Transverse colon (tissue), 4 donors: ENCODE measurements around the gene IDUA. TPM values are rescaled to one million over a fixed set of nuclear protein-coding genes. Genes with fewer than 3 reads are reported as not detected.

Source experiments
- DNase-seq: peaks from one replicate; pipeline ENCODE4 v3.0.0-alpha.2; 2019
- H3K27ac ChIP-seq, 4 donors: fragments of 200-600 bp; sonication (generic); 2 replicates each; pipeline ENCODE4 v1.5.1; 2016 to 2018; ENCODE audit warnings: inconsistent platforms in 4 of 4
- H3K27me3 ChIP-seq: fragments of 200-600 bp; sonication (generic); 2 replicates; pipeline ENCODE4 v1.5.1; 2017; ENCODE audit warnings: inconsistent platforms
- H3K36me3 ChIP-seq, 4 donors: fragments of 200-600 bp; sonication (generic); 2 replicates each; pipeline ENCODE4 v1.5.1; 2017 to 2019; ENCODE audit warnings: inconsistent platforms in 4 of 4
- H3K4me1 ChIP-seq, 4 donors: fragments of 200-600 bp; sonication (generic); 2 replicates each; pipeline ENCODE4 v1.5.1; 2017 to 2020; ENCODE audit warnings: inconsistent platforms in 4 of 4
- H3K4me3 ChIP-seq, 4 donors: fragments of 200-600 bp; sonication (generic); 1 replicate in 1 of 4; 2 replicates in 3 of 4; pipeline versions ENCODE4 v1.5.1 to v1.6.1; 2017 to 2019; ENCODE audit warnings: inconsistent platforms in 4 of 4
- H3K9me3 ChIP-seq, 2 donors: fragments of 200-600 bp; sonication (generic); 2 replicates each; pipeline ENCODE4 v1.5.1; 2017 to 2019; ENCODE audit warnings: inconsistent platforms in 2 of 2
- CTCF ChIP-seq, 5 experiments: fragments of 200-600 bp in 3 of 5; fragments of 450-650 bp in 2 of 5; sonication (generic) in 3 of 5; IDR thresholded peaks; 1 replicate in 2 of 5; 2 replicates in 3 of 5; pipeline ENCODE4 v1.5.1; 2016 to 2017; ENCODE audit warnings: antibody characterized with exemption in 5 of 5, inconsistent platforms in 3 of 5, mild to moderate bottlenecking in 2 of 5, moderate library complexity in 1 of 5
- EP300 ChIP-seq: sonication (generic); formaldehyde crosslinking; IDR thresholded peaks from one replicate; pipeline ENCODE4 v1.6.1; 2017; ENCODE audit warnings: antibody characterized with exemption, low read depth
- POLR2A ChIP-seq: fragments of 450-650 bp; IDR thresholded peaks from one replicate; pipeline ENCODE4 v1.6.1; 2016; ENCODE audit warnings: antibody characterized with exemption, mild to moderate bottlenecking, moderate library complexity
- POLR2AphosphoS5 ChIP-seq, 3 donors: sonication (generic); formaldehyde crosslinking; IDR thresholded peaks; one replicate each; pipeline ENCODE4 v1.6.1; 2016; ENCODE audit warnings: antibody characterized with exemption in 3 of 3
- WGBS, 2 donors: methylation state at CpG; one replicate each; pipeline ENCODE4 v1.1.5; 2018; ENCODE audit warnings: low coverage in 1 of 2; 5-methylcytosine and 5-hydroxymethylcytosine counted together
- in situ Hi-C, 4 donors: fragments of 200-750 bp; cut with MboI; loops; one replicate each; pipeline versions ENCODE4 v1.15.0 to v1.15.1; 2017; ENCODE audit warnings: low sequenced_read_pairs in 3 of 4, low pct_ligation_motif_present in 1 of 4, low pct_unique_long_range_greater_than_20kb in 1 of 4
- intact Hi-C: fragments of 100-400 bp; cut with DNase I; formaldehyde crosslinking; loops from one replicate; pipeline ENCODE4 v1.15.1; 2023; ENCODE audit warnings: low total_unique reads
- total RNA-seq, 4 donors: library from RNA; depleted of rRNA; stranded (reverse); fragments of >200 nt; gene quantifications; one replicate each; pipeline ENCODE4 v1.1.0, GENCODE V29; 2016

The IDUA gene
- total RNA-seq, 4 donors from 2014 or later = 25.9 to 78.6 (median 40.4) TPM

DNA sequence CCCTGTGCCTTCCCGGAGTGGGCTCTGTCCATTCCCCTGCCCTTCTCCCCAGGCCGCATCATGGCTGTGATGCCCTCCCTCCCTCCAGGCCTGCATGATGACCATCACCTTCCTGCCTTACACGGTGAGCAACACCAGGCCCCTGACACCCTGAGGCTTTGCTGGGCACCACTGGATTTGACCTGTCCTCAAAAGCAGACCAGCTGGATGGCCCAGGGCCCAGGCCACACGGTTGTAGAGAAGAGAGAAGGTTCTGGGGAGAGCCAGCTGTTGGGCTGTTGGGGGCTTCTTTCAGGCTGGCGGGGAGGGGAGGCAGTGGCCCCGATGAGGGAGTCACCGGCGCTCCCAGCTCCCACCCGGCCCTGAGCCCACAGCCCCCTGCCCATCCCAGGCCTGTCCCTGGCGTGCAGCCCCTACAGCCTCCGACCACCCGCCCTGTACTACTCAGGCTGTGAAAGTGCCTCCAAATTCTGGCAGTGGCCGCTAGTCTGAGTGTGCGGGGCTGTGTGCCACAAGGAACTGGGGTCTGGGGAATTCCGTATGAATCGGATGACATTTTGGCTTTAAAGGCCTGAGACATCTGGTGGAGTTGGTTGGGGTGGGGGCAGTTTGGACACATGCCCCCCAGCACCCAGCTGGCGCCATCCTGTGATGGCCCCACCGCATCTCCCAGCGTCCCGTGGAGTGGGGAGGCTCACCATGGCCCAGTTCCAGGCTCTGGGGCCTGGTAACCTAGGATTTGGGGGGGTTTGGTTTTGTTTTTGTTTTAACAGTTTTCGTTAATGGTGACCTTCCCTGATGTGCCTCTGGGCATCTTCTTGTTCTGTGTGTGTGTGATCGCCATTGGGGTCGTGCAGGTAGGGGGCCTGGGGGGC, 35.0 kb upstream of the IDUA start:
- TF ChIP-seq POLR2A (no peak), EP300 (no peak)
- 93 to 100% methylated on average over 2 to 21 of the region's 23 CpGs for WGBS, 2 donors
- DNase-seq = no peak
- Histone ChIP-seq H3K27ac (no peak overlapping the region), H3K36me3 (peaks cover 0 to 5% (median 0%) of the 10 kb centered on the region in 4 donors), H3K9me3 (no peaks in the 10 kb centered on the region), H3K27me3 (no peaks in the 10 kb centered on the region), H3K4me3 (no peak overlapping the region), H3K4me1 (no peaks in the 10 kb centered on the region)
- intact Hi-C loops (no loop called here), in situ Hi-C loops (no loop called here)

DNA sequence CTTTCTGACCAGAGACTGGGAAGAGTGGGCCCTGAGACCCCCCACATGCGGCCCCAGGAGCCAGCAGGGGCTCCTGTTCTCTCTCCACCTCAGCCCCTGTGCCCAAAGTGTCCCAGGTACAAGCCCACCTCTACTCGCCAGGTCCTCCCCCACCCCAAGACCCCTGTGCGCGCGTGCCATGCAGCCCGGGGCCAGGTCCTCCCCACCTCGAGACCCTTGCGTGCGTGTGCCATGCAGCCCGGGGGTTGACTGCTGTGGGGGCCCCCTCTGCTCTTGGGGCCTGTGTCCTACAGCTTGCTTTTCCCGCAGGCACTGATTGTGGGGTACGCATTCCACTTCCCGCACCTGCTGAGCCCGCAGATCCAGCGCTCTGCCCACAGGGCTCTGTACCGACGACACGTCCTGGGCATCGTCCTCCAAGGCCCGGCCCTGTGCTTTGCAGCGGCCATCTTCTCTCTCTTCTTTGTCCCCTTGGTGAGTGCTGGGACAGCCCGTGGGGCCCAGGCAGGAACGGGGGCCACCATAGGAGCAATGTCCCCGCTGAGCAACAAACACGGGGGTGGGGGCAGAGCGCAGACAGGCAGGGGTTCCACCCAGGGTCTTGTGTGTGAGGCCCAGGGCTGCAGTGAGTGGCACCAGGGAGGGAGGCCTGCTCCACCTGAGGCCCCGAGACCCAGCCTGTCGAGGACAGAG, 33.8 kb upstream of the IDUA start:
- 97% methylated on average over 28 of the region's 28 CpGs; no CpG with 5 or more reads in 1 of the 2 donors for WGBS, 2 donors
- Histone ChIP-seq H3K4me1 (no peaks in the 10 kb centered on the region), H3K27me3 (no peaks in the 10 kb centered on the region), H3K9me3 (no peaks in the 10 kb centered on the region), H3K27ac (no peak overlapping the region), H3K36me3 (peaks cover 0 to 5% (median 0%) of the 10 kb centered on the region in 4 donors), H3K4me3 (no peak overlapping the region)
- TF ChIP-seq CTCF (IDR thresholded peaks at IDR 0.05) (no peak), POLR2AphosphoS5 (IDR thresholded peaks at IDR 0.05) (no peak), POLR2A (no peak), EP300 (no peak)
- no peak for DNase-seq
- in situ Hi-C loops (no loop called here), intact Hi-C loops (no loop called here)

DNA sequence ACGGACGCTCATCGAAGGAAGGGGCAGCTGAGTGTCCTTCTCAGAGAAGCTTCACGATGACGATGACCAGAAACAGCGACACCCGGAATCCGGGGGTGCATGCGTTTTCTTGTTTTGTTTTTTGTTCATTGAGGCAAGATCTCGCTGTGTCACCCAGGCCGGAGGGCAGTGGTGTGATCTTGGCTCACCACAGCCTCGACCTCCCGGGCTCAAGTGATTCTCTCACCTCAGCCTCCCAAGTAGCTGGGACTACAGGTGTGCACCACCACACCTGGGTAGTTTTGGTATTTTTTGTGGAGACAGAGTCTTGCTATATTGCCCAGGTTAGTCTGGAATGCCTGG, 33.3 kb upstream of the IDUA start:
- in situ Hi-C loops = no loop called here
- H3K9me3 ChIP-seq = no peaks in the 10 kb centered on the region
- H3K27me3 ChIP-seq = no peaks in the 10 kb centered on the region
- peaks cover 0 to 5% (median 0%) of the 10 kb centered on the region in 4 donors for H3K36me3 ChIP-seq
- no peak for DNase-seq
- H3K27ac ChIP-seq = no peak overlapping the region
- TF ChIP-seq CTCF (IDR thresholded peaks at IDR 0.05) (no peak), POLR2AphosphoS5 (IDR thresholded peaks at IDR 0.05) (no peak), EP300 (no peak), POLR2A (no peak)
- 97% methylated on average over 4 to 13 of the region's 13 CpGs for WGBS, 2 donors
- intact Hi-C loops = no loop called here
- no peaks in the 10 kb centered on the region for H3K4me1 ChIP-seq
- H3K4me3 ChIP-seq = no peak overlapping the region

DNA sequence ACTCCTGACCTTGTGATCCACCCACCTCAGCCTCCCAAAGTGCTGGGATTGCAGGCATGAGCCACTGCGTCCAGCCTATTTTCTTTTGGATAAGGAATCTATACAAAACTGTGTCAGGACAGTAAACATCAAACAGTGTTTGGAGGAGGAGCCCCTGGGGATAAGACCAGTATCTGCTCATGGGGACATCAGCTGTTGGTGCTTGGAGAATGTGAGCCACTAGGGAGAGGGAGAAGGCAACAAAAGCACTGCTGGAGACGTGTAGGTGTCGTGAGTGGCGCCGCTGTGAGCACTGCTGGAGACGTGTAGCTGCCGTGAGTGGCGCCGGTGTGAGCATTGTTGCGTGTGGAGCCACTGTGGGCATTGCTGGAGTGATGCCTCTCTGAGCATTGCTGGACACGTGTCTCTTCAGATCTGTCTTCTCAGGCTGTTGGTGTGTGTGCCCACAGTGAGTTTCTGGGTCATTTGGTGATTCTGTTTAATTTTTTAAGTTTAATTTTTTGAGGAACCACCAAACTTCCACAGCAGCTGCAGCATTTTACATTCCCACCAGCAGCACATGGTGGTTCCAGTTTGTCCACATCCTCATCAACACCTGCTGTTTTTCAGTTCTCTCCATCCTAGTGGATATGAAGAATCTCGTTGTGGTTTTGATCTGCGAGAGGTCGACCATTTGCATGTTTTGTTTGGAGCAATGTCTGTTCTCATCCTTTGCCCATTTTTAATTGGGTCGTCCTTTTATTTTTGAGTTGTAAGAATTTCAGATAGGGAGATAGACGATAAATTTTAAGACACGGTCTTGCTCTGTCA, 32.4 kb upstream of the IDUA start:
- no peak for DNase-seq
- H3K4me1 ChIP-seq = no peaks in the 10 kb centered on the region
- in situ Hi-C loops (no loop called here), intact Hi-C loops (no loop called here)
- 80 to 88% methylated on average over 4 to 17 of the region's 17 CpGs for WGBS, 2 donors
- H3K9me3 ChIP-seq = no peaks in the 10 kb centered on the region
- no peaks in the 10 kb centered on the region for H3K27me3 ChIP-seq
- H3K36me3 ChIP-seq = peaks cover 0 to 5% (median 0%) of the 10 kb centered on the region in 4 donors
- H3K27ac ChIP-seq = no peak overlapping the region
- no peak overlapping the region for H3K4me3 ChIP-seq
- TF ChIP-seq POLR2A (no peak), EP300 (no peak), CTCF (IDR thresholded peaks at IDR 0.05) (no peak), POLR2AphosphoS5 (IDR thresholded peaks at IDR 0.05) (no peak)
